GM19238 (cell line): Measurements from ENCODE around the gene COL8A2.
"Not testable (repeated sequence)": the region's sequence is repeated elsewhere in the genome, so short reads cannot be mapped to it uniquely, and the experiment has no call there.

ENCODE experiments used
- DNase-seq: peaks from one replicate; pipeline ENCODE4 v3.0.0; 2011; ENCODE audit warnings: low spot score; ENCODE audit not compliant: insufficient read length

The COL8A2 gene

GRCh38 chr1:36125129-36125991, at the start of gene COL8A2:
Gene COL8A2 (minus strand): TSS chr1:36125222. CDS start chr1:36100242, 24,980 bp downstream.
- no peak for DNase-seq

DNA sequence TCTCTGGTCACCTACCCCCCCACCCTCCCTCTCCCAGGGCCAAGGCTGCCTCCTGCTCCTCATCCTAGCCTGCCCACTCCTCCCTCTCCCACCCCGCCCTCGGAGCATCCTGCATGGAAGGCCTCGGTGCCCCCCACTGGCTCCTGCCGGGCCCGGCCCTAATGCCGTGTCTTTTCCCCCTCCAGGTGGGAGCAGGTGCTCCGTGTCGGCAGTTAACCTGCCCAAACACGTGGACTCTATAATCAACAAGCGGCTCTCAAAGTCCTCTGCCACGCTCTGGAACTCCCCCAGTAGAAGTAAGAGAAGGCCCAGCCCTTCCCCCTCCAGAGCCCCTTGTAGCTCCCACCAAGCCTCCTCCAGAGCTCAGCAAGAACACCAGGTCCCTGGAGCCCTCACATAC, 49.7 kb upstream of the COL8A2 start:
- DNase-seq = no peak

DNA sequence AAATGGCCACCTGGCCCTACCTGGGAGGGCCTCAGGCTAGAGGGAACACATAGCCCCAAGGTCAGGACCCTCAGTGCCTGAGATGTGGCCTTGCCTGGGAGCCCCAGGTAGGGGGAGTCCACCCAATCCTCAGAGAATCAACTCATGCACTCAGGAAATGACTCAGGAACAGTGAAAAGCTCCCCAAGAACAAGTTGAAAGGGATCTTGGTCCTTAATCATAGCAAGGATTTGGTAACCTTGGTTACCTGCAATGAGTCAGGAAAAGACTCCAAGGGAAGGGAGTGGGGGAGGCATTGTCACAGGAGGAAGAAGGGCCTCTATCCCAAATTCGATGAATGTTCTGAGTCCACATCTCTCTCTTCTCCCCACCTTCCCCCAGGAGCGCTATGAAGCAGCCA, 48.0 kb upstream of the COL8A2 start:
- DNase-seq = no peak

DNA sequence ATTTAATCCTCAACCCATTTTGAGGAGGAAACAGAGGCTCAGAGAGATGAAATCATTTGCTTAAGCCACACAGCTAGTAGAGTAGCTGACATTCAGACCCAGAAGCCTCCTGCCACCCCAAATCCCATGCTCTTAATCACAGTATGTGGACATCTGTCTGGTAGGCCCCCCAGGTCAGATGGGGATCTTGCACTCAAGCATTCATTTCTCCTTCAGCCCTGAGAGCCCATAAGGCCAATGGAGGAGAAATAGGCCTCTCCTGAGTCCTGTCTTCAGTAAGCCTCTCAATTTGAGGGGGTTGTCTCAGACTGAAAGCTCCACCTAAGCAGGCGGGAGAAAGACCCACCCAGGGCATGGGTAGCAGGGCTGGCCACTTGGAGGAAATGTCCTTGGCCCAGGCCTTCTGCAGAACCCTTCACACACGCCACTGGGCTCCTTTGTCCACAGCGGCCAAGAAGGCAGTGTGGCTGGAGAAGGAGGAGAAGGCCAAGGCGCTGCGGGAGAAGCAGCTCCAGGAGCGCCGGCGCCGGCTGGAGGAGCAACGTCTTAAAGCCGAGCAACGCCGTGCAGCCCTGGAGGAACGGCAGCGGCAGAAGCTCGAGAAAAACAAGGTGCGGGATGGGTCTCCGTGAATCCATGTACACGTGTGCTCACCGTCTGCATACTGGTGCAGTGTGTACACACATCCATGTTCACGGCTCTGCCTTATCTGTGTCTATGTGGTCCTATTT, 47.2 kb upstream of the COL8A2 start:
- no peak for DNase-seq

GRCh38 chr1:36170643-36171412, 45.8 kb upstream of the COL8A2 start:
- no peak for DNase-seq

GRCh38 chr1:36168514-36168913, 43.5 kb upstream of the COL8A2 start:
- no peak for DNase-seq

- no peak for DNase-seq
Observed at GRCh38 chr1:36166938-36167905, 42.2 kb upstream of the COL8A2 start.

GRCh38 chr1:36166136-36166535, 41.1 kb upstream of the COL8A2 start:
- no peak for DNase-seq

DNA sequence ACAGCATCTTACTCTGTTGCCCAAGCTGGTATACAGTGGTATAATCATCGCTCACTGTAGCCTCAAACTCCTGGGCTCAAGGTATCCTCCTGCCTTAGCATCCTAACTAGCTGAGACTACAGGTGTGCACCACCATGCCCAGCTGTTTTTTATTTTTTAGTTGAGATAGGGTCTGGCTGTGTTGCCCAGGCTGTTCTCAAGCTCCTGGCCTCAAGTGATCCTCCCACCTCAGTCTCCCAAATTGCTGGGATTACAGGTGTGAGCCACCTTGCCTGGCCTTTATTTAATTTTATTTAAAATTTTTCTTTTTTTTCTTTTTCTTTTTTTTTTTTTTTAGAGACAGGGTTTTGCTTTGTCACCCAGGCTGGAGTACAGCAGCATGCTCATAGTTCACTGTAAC, 40.1 kb upstream of the COL8A2 start:
- no peak for DNase-seq

GRCh38 chr1:36164361-36164760, 39.3 kb upstream of the COL8A2 start:
- no peak for DNase-seq

- no peak for DNase-seq
Observed at GRCh38 chr1:36163426-36163825, 38.4 kb upstream of the COL8A2 start.

DNA sequence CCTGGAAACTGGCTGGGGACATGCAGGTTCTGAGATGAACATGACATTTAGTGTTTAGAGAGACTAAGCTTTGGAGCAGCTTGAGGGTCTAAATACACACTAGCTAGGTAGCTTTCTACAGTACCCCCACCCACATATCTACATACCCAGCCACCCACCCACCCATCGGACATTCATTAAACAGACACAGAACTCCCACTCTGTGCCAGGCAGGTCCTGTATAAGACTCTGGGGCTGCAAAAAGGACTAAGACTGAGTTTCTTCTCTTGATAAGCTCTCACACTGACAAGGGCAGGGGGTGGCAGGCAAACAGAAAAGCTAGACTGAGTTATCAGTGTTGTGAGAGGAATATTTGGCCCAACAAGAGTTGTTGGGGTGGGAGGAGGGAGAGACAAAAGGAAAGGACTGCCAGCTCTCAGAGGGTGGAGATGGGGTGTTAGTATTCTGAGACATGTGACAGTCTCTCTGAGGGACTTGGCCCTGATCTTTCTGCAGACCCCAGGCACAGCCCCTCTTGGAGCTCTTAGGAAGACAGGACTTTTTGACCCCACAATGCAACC, 37.7 kb upstream of the COL8A2 start:
- no peak for DNase-seq

- DNase-seq = peak; percentile 44
Observed at GRCh38 chr1:36161641-36162531, 36.9 kb upstream of the COL8A2 start.

GRCh38 chr1:36160949-36161485, 36.0 kb upstream of the COL8A2 start:
- peak; percentile 67 for DNase-seq

- no peak for DNase-seq
Observed at GRCh38 chr1:36160388-36160948, 35.4 kb upstream of the COL8A2 start.

DNA sequence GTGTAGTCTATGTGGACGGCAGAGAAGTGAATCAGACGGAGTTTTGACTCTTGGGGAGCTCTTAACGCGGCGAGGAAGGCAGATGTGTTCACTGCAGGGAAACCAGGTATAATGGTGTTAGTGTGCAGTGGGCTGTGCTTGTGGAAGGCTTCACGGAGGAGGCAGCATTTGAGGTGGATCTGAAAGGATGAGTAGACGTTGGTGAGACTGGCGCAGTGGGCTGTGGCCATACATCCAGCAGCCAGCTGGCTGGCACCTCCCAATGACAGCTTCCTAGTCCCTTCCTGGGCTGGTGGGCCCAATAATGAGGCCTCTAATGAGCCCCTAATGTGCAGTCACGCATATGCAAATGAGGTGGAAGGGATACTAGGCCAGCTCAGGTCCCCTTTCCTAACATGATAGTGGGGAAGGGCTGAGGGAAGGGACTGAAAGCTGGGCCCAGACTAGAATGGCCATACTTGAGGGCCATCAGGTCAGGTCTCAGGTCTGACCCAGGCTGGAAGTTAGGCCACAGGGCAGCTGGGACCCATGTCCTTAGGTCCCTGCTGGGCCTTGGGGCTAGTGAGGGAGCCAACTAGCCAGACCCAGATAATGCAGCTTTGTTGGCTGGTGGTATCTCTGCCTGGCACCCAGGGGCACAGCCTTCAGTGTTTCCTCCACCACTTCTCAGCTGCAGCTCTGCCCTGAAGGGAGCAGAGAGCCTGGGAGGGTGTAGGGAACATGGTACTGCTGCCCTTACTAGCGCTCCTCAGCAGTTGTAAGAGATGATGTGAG, 34.8 kb upstream of the COL8A2 start:
- DNase-seq = no peak

DNA sequence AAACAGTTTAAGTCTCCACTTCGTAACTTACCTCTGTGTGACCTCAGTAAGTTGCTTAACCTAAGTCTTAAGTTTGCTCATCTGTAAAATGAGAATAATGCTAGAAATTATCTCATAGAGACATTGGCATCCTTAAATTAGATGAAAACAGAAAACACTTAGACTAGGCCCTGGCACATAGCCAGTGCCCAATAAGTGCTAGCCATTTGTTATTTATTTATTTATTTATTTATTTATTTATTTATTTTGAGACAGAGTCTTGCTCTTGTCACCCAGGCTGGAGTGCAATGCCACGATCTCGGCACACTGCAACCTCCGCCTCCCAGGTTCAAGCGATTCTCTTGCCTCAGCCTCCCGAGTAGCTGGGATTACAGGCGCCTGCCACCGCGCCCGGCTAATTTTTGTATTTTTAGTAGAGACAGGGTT, 33.8 kb upstream of the COL8A2 start:
- DNase-seq = not testable (repeated sequence)
